ENCODE measurements around the gene MYL12A.

MYL12A gene

DNA sequence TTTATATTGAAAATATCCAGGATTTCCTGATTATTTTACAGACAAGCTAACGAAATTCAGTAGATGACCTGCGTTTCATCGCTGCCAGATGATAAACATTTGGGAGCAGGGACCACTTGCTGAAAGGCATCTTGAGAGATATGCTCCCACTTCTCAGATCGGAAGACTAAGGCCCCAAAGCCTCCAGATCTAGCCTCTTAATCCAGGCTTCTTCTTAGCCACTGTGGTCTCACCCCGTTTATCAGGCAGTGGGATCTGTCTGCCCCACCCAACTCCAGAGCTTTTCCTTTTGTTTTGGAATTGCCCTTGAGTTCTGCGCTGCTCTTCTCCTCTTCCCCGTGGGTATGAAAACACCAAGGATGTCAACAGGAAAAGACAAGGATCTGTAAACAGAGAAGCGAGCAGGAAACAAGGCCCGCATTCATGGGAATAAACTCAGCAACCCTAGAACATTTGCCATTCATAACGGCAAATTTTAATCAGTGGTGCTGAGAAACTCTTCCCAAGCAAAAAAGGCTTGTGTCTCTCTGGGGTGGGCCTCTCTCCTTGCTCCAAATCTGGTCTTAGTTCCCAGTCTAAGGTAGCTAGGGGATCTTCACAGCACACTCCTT is 35.8 kb downstream of the MYL12A start:
- DNase-seq (ENCODE audit: low spot score): no peak

DNA sequence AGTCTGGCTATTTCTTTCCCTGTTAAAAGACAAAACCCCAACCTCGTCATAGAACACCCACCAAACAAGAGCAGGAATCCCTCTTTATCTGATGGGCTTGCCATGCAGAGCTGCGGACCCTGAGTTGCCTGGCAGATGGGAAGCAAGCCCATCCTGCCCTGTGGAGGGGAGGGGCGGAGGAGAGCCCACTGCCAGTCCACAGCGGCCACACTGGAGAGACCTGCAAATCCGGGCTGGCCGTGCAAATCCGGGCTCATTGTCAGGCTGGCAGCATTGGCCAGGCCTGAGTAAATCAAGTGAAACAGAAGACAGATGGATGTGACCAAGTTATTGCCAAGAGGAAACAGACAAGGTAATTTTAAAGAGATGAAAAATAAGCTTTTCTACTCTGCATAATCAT is 36.3 kb downstream of the MYL12A start:
- DNase-seq (ENCODE audit: low spot score): no peak

DNA sequence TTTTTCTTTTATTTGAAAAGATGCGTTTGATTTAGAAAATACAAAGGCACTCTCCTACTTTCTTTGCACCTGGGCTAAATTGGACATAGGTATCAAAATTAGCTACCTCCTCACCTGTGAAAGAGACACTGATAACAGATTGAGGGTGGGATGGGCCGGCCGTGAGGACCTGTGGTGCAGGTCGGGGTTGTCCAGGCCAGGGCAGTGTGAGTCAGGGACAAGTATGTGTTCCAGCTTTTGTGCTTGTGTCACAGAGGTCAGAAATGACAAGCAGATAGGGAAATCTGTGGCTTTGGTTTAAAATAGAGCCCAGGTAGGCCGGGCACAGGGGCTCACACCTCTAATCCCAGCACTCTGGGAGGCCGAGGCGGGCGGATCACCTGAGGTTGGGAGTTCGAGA is 36.9 kb downstream of the MYL12A start:
- no peak for DNase-seq (ENCODE audit: low spot score)

DNA sequence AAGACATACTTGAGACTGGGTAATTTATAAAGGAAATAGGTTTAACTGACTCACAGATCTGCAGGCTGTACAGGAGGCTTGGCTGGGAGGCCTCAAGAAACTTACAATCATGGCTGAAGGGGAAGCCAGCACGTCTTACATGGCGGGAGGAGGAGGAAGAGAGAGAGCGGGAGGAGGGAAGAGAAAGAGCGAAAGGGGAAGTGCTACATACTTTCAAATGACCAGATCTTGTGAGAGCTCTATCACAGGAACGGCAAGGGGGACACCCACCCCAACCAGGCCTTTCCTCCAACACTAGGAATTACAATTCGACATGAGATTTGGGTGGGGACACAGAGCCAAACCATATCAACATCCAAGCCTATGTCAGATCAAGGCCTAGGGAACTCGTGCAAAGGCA is 38.6 kb downstream of the MYL12A start:
- DNase-seq (ENCODE audit: low spot score): no peak

DNA sequence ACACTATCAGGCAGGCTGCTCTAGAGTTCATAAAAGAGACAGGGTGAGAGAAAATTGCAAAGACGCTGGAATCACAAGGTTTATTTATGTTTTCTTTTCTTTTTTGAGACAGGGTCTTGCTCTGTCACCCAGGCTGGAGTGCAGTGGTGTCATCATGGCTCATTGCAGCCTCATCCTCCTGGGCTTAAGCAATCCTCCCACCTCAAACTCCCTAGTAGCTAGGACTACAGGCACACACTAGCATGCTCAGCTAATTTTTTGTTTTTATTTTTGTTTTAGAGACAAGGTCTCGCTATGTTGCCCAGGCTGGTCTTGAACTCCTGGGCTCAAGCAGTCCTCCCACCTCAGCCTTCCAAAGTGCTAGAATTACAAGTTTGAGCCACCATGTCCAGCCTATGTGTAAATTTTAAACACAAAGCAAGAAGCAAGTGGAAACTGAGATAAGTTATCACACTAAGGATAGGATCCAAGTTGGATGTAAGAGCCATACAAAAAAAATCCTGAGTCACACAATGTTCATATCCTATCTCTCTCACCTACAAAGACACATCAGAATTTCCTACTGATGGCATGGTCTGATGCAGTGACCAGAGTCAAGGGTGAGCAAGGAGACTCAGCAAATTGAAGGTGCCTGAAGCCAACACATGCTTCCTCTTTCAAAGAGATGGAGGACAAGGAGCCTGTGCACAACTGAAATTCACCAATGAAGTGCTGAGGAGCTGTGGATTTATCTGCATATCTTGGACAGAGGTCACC is 45.8 kb downstream of the MYL12A start:
- no peak for DNase-seq (ENCODE audit: low spot score)

DNA sequence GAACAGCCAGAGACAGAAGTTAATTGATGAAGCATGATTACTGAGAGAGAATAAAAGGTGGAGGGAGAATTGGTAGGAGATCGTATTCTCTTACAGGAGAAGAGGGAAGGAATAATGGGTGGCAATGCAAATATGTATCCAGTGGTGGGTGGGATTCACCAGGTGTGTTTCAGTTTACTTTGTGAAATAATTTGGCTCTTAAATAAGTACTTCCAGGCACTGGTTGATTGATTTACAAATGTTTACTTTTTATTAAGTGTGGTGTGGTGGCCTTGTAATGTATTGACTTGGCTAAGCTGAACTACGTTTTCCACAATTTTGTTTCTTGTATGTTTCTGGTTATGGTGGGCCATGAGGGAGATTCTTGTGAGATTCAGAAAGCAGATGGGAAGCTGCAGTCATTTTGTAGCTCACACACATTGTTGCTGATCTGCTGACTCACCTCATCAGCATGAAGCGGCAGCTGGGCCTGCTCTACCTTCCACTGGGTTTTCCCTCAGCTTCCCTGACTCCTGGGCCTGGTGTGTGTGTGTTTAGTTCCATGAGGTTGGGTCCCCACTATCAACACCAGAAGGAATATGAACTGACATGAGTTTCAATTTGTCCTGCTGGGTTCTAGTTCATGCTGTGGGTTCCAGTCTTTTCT is 47.0 kb downstream of the MYL12A start:
- DNase-seq (ENCODE audit: low spot score): no peak

DNA sequence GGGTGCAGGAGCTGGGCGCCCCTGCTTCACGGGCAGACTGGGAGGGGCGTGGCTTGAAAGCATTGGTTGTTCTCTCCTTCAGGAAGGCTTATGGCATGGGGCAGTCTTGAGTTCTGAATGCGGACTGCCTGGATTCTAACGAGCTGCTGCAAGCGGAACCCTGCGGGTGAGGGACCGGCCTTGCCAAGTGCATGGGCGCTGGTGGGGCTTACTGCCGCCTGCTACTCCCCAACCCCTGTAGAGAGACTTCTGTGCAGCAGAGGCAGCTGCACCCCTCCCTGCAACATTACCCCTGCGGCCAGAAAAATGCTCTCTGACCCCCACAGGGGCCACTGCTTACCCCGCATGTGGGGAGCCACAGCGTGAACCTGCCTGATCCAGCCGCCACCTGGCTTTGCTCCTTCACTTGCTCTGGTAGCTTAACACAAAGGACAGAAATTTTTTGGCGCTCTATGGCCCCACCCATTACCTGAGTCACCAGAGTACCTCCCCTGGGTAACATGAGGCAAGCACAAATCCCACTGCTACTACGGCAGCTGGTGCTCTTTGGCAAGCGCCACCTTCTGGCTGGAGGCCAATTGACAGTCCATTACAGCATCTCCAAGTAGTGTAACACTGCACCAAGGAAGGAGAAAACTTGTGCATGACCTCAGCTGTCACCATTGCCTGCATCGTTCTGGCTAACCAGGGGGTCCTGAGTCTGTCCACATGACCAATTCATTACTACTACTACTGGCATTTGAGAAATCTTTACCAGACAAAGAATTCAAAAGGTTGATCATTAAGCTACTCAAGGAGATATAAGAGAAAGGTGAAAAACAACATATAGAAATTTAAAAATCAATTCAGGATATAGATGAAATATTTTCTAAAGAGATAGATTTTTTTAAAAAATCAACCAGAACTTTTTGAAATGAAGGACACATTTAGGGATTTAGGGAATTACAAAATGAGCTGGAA is 49.7 kb downstream of the MYL12A start:
- DNase-seq (ENCODE audit: low spot score): peak; percentile 72

DNA sequence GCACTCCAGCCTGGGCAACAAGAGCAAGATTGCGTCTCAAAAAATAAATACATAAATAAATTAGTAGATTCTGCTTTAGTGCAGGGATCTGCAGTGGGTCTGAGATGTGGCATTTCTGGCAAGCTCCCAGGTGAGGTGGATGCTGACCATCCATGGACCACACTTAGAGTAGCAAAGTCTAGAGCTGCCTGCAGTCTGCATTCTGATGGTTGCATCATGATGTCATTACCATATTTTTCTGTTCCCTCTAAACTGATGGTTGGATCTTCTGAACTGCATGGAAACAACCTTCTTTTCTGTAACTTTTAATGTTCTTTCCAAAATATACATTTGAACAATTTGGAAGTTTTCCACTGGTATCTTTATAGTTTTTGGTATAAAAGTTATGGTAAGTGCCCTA is 57.2 kb downstream of the MYL12A start:
- DNase-seq (ENCODE audit: low spot score): no peak

DNA sequence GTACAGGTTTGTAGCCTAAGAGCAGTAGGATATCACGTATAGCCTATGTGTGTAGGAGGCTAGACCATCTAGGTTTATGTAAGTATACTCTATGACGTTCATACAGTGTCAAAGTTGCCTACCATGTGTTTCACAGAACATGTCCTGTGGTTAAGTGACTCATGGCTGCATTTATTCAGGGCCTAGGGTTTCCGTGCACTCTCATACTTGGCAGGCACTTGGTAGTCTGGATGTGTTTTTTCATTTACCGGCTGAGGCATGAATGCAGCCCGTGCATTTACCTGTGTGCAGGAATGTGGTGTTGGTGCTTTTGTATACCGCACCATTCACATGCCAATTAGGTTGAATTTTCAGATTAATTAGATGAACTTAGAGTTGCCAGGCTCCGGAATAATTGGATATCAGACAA is 57.8 kb downstream of the MYL12A start:
- DNase-seq (ENCODE audit: low spot score): no peak

Measured in HuH-7.5 (cell line).